Endothelial cell of umbilical vein (primary cell): ENCODE results near the gene GID4.

ENCODE experiments used
- TF ChIP-seq, protein P1 (sequence below), 2 donors: IDR thresholded peaks; 1 replicate in 1 of 2; 2 replicates in 1 of 2; pipeline ENCODE4 v1.5.1; 2011; ENCODE audit warnings: low read length in 2 of 2, mild to moderate bottlenecking in 2 of 2, moderate library complexity in 2 of 2, control low read depth in 1 of 2, inconsistent platforms in 1 of 2, low read depth in 1 of 2; ENCODE audit not compliant: insufficient read depth in 1 of 2; ENCODE audit errors: extremely low read depth in 1 of 2
- TF ChIP-seq, protein P2 (sequence below): IDR thresholded peaks from 2 replicates; pipeline ENCODE4 v1.6.1; 2011; ENCODE audit not compliant: insufficient read depth, insufficient read length

DNA sequence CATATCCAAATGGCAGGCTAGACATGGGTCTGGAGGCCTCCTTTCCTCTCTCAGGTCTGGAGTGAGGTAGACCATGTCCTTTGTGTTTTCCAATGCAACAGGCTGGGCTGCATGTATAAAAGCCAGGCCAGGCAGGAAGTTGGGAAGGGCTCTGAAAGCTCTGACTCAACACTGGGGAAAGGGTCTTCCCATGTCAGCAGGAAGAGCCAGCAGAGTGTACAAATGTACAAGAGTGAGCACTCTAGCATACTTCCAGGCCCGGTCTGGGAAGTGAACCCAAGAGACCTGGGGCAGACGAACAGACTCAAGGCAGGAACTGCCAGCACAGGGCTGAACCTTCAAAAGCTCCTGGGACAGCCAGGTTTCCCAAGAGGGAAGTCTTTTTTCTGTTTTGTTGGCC is 7.3 kb upstream of the GID4 start:
- TF ChIP-seq, protein P1, sequence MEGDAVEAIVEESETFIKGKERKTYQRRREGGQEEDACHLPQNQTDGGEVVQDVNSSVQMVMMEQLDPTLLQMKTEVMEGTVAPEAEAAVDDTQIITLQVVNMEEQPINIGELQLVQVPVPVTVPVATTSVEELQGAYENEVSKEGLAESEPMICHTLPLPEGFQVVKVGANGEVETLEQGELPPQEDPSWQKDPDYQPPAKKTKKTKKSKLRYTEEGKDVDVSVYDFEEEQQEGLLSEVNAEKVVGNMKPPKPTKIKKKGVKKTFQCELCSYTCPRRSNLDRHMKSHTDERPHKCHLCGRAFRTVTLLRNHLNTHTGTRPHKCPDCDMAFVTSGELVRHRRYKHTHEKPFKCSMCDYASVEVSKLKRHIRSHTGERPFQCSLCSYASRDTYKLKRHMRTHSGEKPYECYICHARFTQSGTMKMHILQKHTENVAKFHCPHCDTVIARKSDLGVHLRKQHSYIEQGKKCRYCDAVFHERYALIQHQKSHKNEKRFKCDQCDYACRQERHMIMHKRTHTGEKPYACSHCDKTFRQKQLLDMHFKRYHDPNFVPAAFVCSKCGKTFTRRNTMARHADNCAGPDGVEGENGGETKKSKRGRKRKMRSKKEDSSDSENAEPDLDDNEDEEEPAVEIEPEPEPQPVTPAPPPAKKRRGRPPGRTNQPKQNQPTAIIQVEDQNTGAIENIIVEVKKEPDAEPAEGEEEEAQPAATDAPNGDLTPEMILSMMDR (IDR thresholded peaks at IDR 0.05; ENCODE audit: extremely low read depth in 1 of 2, insufficient read depth in 1 of 2, low read depth in 1 of 2, low read length in 2 of 2): no peak
- TF ChIP-seq, protein P2, sequence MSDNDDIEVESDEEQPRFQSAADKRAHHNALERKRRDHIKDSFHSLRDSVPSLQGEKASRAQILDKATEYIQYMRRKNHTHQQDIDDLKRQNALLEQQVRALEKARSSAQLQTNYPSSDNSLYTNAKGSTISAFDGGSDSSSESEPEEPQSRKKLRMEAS: no peak
